Activated naive CD8-positive, alpha-beta T cell treated with anti-CD3 and anti-CD28 coated beads, Interleukin-2, amount 10 ng/mL, durations not matched to agents 7 days and 5 days (primary cell): ENCODE results near the gene GCFC2. TPM values are rescaled to one million over a fixed set of nuclear protein-coding genes. Genes with fewer than 3 reads are reported as not detected.

Experiments
- ATAC-seq: fragments of 150-1000 bp; cut with Tn5 transposase; one replicate; pipeline ENCODE4 v1.10.0; 2021; ENCODE audit warnings: low read depth, moderate library complexity
- POLR2A ChIA-PET: fragments of 350-600 bp; sonication (Branson Sonifier 250); formaldehyde crosslinking; loops from one replicate; lab custom pipeline; 2021; ENCODE audit warnings: antibody characterized with exemption; lab: Charles Lee
- DNase-seq: peaks from one replicate; pipeline ENCODE4 v3.0.0; 2021
- H3K27ac Mint-ChIP-seq: one replicate; pipeline ENCODE4 v1.8.0; 2022; ENCODE audit warnings: mild to moderate bottlenecking, mixed read lengths
- H3K27me3 Mint-ChIP-seq: one replicate; pipeline ENCODE4 v1.8.0; 2022; ENCODE audit warnings: mild to moderate bottlenecking, moderate library complexity, mixed read lengths
- H3K36me3 Mint-ChIP-seq: one replicate; pipeline ENCODE4 v1.8.0; 2021; ENCODE audit warnings: mild to moderate bottlenecking, mixed read lengths
- H3K4me1 Mint-ChIP-seq: one replicate; pipeline ENCODE4 v1.8.0; 2021; ENCODE audit warnings: mixed read lengths
- H3K4me3 Mint-ChIP-seq: one replicate; pipeline ENCODE4 v1.8.0; 2022; ENCODE audit warnings: mild to moderate bottlenecking, moderate library complexity, mixed read lengths
- H3K9me3 Mint-ChIP-seq: one replicate; pipeline ENCODE4 v1.8.0; 2021; ENCODE audit warnings: mixed read lengths
- total RNA-seq, 2 experiments: library from RNA; stranded (reverse); gene quantifications; one replicate each; pipeline ENCODE4 v1.2.3, GENCODE V29; 2021

The GCFC2 gene
- total RNA-seq, 2 experiments from 2014 or later, result 20.0 to 23.9 TPM

GRCh38 chr2:75637568-75637967, 73.1 kb downstream of the GCFC2 start:
- POLR2A ChIA-PET, result no interaction called here
- peaks cover 21% of the 10 kb centered on the region for H3K27me3 Mint-ChIP-seq
- no peak overlapping the region for H3K27ac Mint-ChIP-seq

GRCh38 chr2:75634945-75635344, 75.8 kb downstream of the GCFC2 start:
- POLR2A ChIA-PET, result no interaction called here
- H3K27me3 Mint-ChIP-seq, result peaks cover 32% of the 10 kb centered on the region
- H3K27ac Mint-ChIP-seq, result no peak overlapping the region
- ATAC-seq, result no peak
- no peak for DNase-seq
- H3K36me3 Mint-ChIP-seq, result no peaks in the 10 kb centered on the region
- H3K9me3 Mint-ChIP-seq, result no peaks in the 10 kb centered on the region
- no peak overlapping the region for H3K4me3 Mint-ChIP-seq
- no peaks in the 10 kb centered on the region for H3K4me1 Mint-ChIP-seq

More at GRCh38 chr2:75637568-75637967, 73.1 kb downstream of the GCFC2 start:
- no peak overlapping the region for H3K4me3 Mint-ChIP-seq
- H3K9me3 Mint-ChIP-seq, result no peaks in the 10 kb centered on the region
- ATAC-seq (no peak), DNase-seq (no peak)
- no peaks in the 10 kb centered on the region for H3K36me3 Mint-ChIP-seq
- H3K4me1 Mint-ChIP-seq, result no peaks in the 10 kb centered on the region

- H3K27me3 Mint-ChIP-seq, result peaks cover 26% of the 10 kb centered on the region
- H3K4me3 Mint-ChIP-seq, result no peak overlapping the region
- no peak for DNase-seq
- H3K9me3 Mint-ChIP-seq, result no peaks in the 10 kb centered on the region
- POLR2A ChIA-PET, result no interaction called here
- H3K36me3 Mint-ChIP-seq, result no peaks in the 10 kb centered on the region
- no peak overlapping the region for H3K27ac Mint-ChIP-seq
- H3K4me1 Mint-ChIP-seq, result no peaks in the 10 kb centered on the region
- ATAC-seq, result no peak
Measured at GRCh38 chr2:75633620-75634019, 77.1 kb downstream of the GCFC2 start.

GRCh38 chr2:75632813-75633212, 77.9 kb downstream of the GCFC2 start:
- Mint-ChIP-seq H3K9me3 (no peaks in the 10 kb centered on the region), H3K27me3 (peaks cover 24% of the 10 kb centered on the region), H3K36me3 (no peaks in the 10 kb centered on the region), H3K4me1 (no peaks in the 10 kb centered on the region), H3K27ac (no peak overlapping the region), H3K4me3 (no peak overlapping the region)
- POLR2A ChIA-PET, result no interaction called here
- no peak for DNase-seq
- ATAC-seq, result no peak

DNA sequence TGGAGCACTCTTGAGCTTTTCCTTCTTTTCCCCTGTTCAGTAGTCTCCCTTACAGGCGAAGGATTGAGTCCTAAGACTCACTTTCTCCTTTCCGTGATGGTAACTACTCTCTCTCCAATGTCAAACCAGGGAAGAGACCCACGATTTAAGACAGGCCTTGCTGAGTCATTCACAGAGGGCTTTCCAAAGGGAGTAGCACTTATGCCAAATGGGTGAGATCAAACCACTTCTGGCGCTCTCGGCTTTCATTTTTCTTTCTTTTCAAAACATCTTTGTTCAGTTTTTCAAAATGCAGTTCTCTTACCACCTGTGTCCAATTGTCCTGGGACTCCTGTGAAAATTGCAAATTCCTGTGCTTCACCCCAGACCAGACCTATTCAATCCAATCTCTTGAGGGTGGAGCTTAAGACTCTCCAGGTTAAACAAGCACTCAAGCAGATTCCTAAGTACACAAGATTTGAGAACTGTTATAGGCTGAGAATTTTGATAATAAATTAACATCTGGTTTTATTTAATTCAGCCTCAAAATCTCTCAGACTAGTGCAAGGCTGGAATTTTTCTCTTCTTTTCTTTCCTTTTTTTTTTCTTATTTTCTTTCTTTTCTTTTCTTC, 78.5 kb downstream of the GCFC2 start:
- Mint-ChIP-seq H3K27me3 (peaks cover 21% of the 10 kb centered on the region), H3K4me3 (no peak overlapping the region), H3K9me3 (no peaks in the 10 kb centered on the region), H3K36me3 (no peaks in the 10 kb centered on the region), H3K4me1 (no peaks in the 10 kb centered on the region), H3K27ac (no peak overlapping the region)
- DNase-seq, result no peak
- ATAC-seq, result no peak
- POLR2A ChIA-PET, result no interaction called here

GRCh38 chr2:75627902-75628504, 82.7 kb downstream of the GCFC2 start:
- DNase-seq, result peak; percentile 64

DNA sequence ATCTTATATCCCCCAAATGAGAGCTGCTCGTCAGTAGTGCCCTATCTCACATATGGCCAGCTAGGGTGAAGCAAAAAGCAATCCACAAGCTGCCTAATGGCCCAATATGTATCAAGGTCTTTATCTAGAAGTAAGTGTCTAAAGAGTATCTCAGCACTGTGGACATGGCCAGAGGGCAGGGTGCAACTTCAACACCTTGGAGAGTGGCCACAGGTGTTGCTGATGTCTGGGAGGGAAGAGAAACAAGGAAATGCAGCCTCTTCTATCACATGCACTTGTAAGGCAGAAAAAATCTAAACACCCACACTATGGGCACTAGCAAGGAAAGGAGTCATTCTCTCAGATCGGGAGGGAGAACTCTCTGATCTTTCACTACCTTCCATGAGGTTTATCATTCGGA, 87.8 kb downstream of the GCFC2 start:
- POLR2A ChIA-PET, result no interaction called here

More at GRCh38 chr2:75627902-75628504, 82.7 kb downstream of the GCFC2 start:
- Mint-ChIP-seq H3K27me3 (peaks cover 26% of the 10 kb centered on the region), H3K36me3 (no peaks in the 10 kb centered on the region), H3K4me1 (no peaks in the 10 kb centered on the region), H3K9me3 (no peaks in the 10 kb centered on the region), H3K4me3 (no peak overlapping the region), H3K27ac (no peak overlapping the region)
- ATAC-seq, result peak; percentile 78
- POLR2A ChIA-PET, result no interaction called here

DNA sequence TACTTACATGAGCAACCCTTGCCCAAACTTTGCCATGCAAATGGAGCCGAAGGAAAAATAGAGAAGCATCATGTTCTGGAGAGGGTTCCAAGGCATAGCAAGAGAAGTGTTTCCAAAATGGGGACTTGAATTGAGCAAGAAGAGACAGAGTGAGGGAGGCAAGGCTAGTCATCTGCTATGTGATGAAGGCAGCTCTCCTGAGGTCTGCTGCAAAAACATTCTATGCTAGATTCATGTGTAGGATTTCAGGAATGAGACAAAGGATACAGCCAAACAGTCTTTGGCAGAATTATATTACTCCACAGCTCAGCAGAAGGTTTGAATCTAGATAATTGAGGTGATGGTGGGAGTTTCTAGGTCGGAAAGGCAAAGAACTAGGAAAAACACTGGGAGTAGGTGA, 88.2 kb downstream of the GCFC2 start:
- no peak overlapping the region for H3K27ac Mint-ChIP-seq
- no peaks in the 10 kb centered on the region for H3K9me3 Mint-ChIP-seq
- peaks cover 7% of the 10 kb centered on the region for H3K27me3 Mint-ChIP-seq
- no peaks in the 10 kb centered on the region for H3K4me1 Mint-ChIP-seq
- ATAC-seq (no peak), DNase-seq (no peak)
- POLR2A ChIA-PET, result no interaction called here
- no peak overlapping the region for H3K4me3 Mint-ChIP-seq
- no peaks in the 10 kb centered on the region for H3K36me3 Mint-ChIP-seq

More for the DNA sequence above, 87.8 kb downstream of the GCFC2 start:
- H3K36me3 Mint-ChIP-seq, result no peaks in the 10 kb centered on the region
- no peaks in the 10 kb centered on the region for H3K9me3 Mint-ChIP-seq
- DNase-seq, result no peak
- H3K4me1 Mint-ChIP-seq, result no peaks in the 10 kb centered on the region
- H3K27me3 Mint-ChIP-seq, result peaks cover 9% of the 10 kb centered on the region
- ATAC-seq, result no peak
- H3K4me3 Mint-ChIP-seq, result no peak overlapping the region
- no peak overlapping the region for H3K27ac Mint-ChIP-seq

- no peak for ATAC-seq
- peaks cover 5% of the 10 kb centered on the region for H3K27me3 Mint-ChIP-seq
- no peaks in the 10 kb centered on the region for H3K36me3 Mint-ChIP-seq
- no peaks in the 10 kb centered on the region for H3K9me3 Mint-ChIP-seq
- no peak overlapping the region for H3K27ac Mint-ChIP-seq
- no peaks in the 10 kb centered on the region for H3K4me1 Mint-ChIP-seq
- POLR2A ChIA-PET, result no interaction called here
- no peak overlapping the region for H3K4me3 Mint-ChIP-seq
- DNase-seq, result no peak
Measured at GRCh38 chr2:75621228-75621627, 89.5 kb downstream of the GCFC2 start.

DNA sequence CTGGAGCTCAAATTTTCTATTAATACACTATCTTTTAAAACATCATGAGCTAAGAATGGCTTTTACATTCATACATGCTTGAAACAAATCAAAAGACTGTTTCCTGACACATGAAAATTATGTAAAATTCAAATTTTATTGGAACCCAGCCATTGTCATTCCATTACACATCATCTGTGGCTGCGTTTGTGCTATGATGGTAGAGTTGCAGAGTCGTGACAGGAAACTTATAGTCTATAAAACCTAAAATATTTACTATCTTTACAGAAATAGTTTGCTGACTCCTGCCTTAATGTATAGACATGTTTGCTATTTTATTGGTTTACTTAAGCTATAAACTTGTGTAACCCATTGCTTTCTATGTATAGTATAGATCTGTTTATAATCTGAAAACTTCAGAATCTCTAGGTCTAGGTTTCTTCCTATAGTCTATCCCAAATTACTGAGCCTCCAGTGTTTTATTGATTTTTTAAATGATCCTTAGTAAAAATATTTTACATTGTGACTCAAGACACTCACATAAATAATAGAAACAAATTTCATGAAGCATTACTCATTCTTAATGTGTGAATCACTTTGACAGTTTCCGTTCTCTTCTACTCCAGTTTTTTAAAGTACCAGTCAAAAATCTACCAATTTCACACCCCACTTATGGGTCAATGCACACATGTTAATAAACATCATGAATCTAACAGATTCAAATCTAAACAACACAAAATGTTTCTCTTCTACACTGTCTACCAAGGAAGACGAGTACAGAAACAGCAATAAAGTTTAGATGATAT, 90.6 kb downstream of the GCFC2 start:
- Mint-ChIP-seq H3K9me3 (no peaks in the 10 kb centered on the region), H3K4me3 (no peak overlapping the region), H3K27me3 (peaks cover 2% of the 10 kb centered on the region), H3K36me3 (no peaks in the 10 kb centered on the region), H3K27ac (no peak overlapping the region), H3K4me1 (no peaks in the 10 kb centered on the region)
- DNase-seq (no peak), ATAC-seq (no peak)
- POLR2A ChIA-PET, result no interaction called here

DNA sequence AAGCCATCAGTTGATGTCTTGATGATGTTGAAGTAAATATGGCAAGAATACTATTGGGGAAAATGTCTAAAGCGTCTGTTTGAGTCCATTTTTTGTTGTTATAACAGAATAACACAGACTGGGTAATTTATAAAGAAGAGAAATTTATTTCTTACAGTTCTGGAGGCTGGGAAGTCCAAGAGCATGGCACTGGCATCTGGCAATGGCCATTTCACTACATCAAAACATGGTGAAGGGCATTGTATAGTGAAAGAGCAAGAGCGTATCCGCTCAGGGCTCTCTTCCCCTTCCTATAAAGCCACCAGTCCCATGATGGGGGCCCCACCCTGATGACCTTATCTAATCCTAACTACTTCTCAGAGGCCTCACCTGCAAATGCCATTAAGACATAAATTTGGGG, 93.8 kb downstream of the GCFC2 start:
- Mint-ChIP-seq H3K27ac (no peak overlapping the region), H3K36me3 (no peaks in the 10 kb centered on the region), H3K4me1 (no peaks in the 10 kb centered on the region), H3K4me3 (no peak overlapping the region), H3K9me3 (no peaks in the 10 kb centered on the region), H3K27me3 (peaks cover 3% of the 10 kb centered on the region)
- DNase-seq, result no peak
- POLR2A ChIA-PET, result no interaction called here
- no peak for ATAC-seq

- Mint-ChIP-seq H3K36me3 (no peaks in the 10 kb centered on the region), H3K27ac (no peak overlapping the region), H3K27me3 (peaks cover 3% of the 10 kb centered on the region), H3K4me3 (no peak overlapping the region), H3K4me1 (no peaks in the 10 kb centered on the region), H3K9me3 (no peaks in the 10 kb centered on the region)
- POLR2A ChIA-PET, result no interaction called here
- ATAC-seq, result no peak
- no peak for DNase-seq
Measured at GRCh38 chr2:75616406-75616805, 94.3 kb downstream of the GCFC2 start.

- Mint-ChIP-seq H3K27ac (no peak overlapping the region), H3K9me3 (no peaks in the 10 kb centered on the region), H3K36me3 (no peaks in the 10 kb centered on the region), H3K4me3 (no peak overlapping the region), H3K27me3 (peaks cover 9% of the 10 kb centered on the region), H3K4me1 (no peaks in the 10 kb centered on the region)
- ATAC-seq, result no peak
- POLR2A ChIA-PET, result no interaction called here
- no peak for DNase-seq
Measured at GRCh38 chr2:75614162-75614651, 96.5 kb downstream of the GCFC2 start.

DNA sequence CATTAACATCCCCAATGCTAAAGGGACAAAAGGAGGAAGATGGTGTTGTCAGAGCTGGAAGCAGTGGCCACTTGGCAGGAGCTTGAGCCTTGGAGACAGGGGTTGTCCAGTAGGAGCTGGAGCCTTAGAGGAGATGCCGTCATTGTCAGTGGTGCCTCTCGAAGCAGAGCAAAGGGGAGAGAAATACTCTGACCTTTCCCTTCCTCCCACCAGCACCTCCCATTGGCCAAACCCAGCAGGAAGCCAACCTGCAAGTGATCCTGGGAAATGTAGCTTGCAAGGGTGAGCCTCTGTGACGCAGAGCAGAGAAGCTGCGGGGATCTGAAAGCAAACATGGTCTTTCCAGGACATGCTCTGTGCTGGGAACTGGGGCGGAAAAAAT, 97.9 kb downstream of the GCFC2 start:
- Mint-ChIP-seq H3K9me3 (no peaks in the 10 kb centered on the region), H3K27ac (no peak overlapping the region), H3K4me3 (no peak overlapping the region), H3K36me3 (no peaks in the 10 kb centered on the region), H3K27me3 (peaks cover 11% of the 10 kb centered on the region), H3K4me1 (no peaks in the 10 kb centered on the region)
- DNase-seq, result no peak
- POLR2A ChIA-PET, result no interaction called here
- no peak for ATAC-seq
